ENCODE measurements around the gene COL9A3.
"Not testable (repeated sequence)": the region's sequence is repeated elsewhere in the genome, so short reads cannot be mapped to it uniquely, and the experiment has no call there.

COL9A3 gene

DNA sequence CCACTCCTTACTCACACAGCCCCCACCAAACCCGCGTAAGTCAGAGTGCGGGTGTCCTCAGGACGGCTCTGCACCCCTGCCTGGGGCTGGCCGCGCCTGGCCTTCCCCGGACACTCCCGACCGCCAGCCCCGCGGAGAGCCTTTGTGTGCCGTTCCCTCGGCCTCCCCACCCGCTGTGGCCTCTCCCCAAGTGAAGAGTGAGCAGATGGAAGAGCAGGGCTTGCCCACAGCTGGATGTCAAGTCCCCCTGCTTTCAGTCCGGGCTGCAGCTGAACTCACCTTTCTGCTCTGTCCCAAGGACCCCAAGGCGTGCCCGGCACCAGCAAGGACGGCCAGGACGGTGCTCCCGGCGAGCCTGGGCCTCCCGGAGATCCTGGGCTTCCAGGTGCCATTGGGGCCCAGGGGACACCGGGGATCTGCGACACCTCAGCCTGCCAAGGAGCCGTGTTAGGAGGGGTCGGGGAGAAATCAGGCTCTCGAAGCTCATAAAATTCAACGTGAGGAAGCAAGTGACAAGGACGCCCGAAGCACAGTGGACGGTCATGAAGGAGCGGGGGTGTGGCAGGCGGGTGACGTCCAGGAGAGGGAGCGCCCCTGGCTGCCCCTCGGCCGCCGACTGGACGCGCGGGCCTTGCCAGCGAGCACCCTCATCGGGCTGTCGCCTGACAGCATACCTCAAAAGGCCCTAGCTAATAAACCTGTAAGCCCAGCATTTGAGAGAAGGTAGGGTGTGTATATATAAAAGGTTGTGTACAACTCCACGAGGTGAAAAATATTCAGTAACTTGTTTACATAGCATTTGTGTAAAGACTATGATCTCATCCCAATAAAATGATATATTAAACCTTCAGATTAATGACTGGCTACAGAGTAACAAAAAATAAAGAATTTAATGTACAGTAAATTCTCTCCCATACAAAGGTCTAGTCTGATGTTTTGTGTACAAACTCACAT lies 23.7 kb downstream of the COL9A3 start:
- DNase-seq (ENCODE audit: low read depth): no peak
- TF ChIP-seq, protein P1, sequence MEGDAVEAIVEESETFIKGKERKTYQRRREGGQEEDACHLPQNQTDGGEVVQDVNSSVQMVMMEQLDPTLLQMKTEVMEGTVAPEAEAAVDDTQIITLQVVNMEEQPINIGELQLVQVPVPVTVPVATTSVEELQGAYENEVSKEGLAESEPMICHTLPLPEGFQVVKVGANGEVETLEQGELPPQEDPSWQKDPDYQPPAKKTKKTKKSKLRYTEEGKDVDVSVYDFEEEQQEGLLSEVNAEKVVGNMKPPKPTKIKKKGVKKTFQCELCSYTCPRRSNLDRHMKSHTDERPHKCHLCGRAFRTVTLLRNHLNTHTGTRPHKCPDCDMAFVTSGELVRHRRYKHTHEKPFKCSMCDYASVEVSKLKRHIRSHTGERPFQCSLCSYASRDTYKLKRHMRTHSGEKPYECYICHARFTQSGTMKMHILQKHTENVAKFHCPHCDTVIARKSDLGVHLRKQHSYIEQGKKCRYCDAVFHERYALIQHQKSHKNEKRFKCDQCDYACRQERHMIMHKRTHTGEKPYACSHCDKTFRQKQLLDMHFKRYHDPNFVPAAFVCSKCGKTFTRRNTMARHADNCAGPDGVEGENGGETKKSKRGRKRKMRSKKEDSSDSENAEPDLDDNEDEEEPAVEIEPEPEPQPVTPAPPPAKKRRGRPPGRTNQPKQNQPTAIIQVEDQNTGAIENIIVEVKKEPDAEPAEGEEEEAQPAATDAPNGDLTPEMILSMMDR (conservative IDR thresholded peaks at IDR 0.05; ENCODE audit: low read length): no peak
- no peak overlapping the region for H3K4me3 ChIP-seq (ENCODE audit: low read length)

DNA sequence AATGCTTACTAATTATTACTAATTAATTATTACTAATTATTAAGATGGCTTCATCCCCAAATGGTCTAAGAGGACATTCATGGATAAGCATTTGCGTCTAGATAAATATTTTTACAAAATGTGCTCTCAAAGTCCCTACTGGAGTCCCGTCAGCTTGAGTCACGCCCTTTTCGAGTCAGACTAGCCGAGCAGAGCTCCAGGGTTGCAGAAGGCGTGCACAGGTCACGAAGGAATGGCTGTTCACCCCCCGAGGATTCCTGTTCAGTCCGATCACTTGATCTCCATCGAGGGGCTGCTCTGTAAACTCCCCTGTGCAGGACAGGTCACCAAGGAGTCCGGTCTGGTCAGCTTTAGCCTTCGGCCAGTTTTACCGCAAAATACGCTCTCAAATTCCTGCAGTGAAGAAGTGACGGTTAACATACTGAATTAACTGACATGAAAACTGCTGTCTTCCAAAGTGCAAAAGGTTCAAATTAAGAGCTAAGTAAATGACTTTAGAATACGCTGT lies 24.9 kb downstream of the COL9A3 start:
- H3K4me3 ChIP-seq (ENCODE audit: low read length): no peak overlapping the region
- TF ChIP-seq, protein P1 (conservative IDR thresholded peaks at IDR 0.05; ENCODE audit: low read length): no peak
- DNase-seq (ENCODE audit: low read depth): no peak

DNA sequence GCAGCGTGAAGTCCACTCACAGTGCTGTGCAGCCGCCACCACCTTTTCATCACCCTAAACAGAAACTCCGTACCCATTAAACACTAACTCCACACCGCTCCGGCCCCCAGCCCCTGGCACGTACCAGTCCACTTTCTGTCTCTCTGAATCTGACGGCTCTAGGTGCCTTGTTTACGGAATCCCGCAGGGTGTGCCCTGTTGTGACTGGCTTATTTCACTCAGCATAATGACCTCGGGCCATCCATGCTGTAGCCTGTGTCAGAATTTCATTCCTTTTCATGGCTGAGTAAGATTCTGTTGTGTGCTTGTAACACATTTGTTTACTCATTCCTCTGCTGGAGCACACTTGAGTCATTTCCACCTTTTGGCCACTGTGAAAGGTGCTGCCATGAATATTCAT lies 26.8 kb downstream of the COL9A3 start:
- no peak for DNase-seq (ENCODE audit: low read depth)

DNA sequence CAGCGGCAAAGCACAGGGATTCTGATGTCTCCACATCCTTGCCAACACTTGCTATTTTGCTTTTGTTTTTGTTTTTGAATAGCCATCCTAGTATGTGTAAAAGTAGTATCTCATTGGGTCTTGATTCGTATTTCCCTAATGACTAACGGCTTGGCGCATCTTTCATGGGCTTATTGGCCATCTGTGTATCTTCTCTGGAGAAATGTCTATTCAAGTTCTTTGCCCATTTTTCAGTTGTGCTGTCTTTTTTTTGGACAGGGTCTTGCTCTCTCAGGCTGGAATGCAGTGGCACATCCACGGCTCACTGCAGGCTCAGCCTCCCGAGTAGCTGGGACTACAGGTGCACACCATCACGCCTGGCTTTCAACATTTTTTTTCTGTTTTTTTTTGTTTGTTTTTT lies 27.3 kb downstream of the COL9A3 start:
- no peak overlapping the region for H3K4me3 ChIP-seq (ENCODE audit: low read length)
- TF ChIP-seq, protein P1 (conservative IDR thresholded peaks at IDR 0.05; ENCODE audit: low read length): no peak
- no peak for DNase-seq (ENCODE audit: low read depth)

More for the DNA sequence above, 26.8 kb downstream of the COL9A3 start:
- no peak overlapping the region for H3K4me3 ChIP-seq (ENCODE audit: low read length)
- TF ChIP-seq, protein P1 (conservative IDR thresholded peaks at IDR 0.05; ENCODE audit: low read length): no peak

DNA sequence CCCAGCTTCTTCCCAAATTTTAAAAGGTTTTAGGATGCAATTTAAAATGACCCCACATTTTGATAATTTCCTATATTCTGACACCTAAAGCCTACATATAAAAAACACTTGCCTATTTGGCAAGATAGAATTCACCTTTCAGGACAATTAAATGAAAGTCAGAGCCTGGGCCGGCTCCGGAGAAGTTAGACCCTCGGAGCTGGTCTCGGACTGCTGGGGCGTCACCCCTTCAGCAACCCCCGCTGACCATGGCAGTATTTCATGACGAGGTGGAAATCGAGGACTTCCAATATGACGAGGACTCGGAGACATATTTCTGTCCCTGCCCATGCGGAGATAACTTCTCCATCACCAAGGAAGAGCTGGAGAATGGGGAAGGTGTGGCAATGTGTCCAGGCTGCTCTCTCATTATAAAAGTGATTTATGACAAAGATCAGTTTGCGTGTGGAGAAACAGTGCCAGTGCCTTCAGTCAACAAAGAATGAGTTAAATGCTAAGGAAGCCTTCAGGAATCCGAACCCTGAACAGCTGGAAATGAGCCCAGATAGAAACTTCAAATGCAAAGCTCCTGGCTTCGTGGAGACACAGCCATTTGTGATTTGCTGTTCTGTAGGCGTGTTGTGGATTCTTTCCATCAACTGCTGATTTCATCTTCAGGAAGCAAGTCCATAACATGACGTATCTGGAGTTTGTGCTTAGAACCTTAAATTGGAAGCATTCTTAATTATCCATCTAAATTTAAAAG lies 28.7 kb downstream of the COL9A3 start:
- DNase-seq (ENCODE audit: low read depth): peak; percentile 6
- H3K4me3 ChIP-seq (ENCODE audit: low read length): no peak overlapping the region
- TF ChIP-seq, protein P1 (conservative IDR thresholded peaks at IDR 0.05; ENCODE audit: low read length): no peak

DNA sequence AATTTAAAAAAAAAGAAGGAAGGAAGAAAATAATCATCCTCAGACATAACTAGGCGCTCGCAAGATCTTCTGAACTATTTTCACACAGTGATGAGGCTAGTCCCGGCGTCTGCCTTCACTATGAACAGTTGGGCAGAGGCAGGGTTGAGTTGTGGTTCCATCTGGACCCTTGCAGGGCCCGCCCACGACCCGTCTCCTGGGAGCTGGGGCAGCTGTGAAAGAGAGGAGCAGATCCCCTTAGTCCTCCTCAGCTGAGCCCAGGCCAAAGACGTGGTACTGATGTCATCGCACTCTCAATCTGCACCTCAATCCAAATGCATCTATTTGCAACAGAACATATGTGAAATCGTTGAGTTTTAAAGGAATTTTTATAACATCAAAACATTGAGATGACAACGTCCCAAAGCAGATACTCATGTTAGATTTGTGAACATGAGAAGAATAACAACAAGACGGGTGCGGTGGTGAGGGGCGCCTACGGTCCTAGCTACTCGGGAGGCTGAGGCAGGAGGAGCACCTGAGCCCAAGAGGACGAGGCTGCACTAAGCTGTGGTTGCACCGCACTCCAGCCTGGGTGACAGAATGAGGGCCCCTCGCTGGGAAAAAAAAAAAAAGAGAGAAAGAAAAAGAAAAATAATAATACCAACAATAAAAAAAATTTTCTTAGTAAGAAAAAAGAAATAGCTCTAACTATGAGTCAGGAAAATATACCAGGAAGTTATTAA lies 29.5 kb downstream of the COL9A3 start:
- H3K4me3 ChIP-seq (ENCODE audit: low read length): no peak overlapping the region
- no peak for DNase-seq (ENCODE audit: low read depth)
- TF ChIP-seq, protein P1 (conservative IDR thresholded peaks at IDR 0.05; ENCODE audit: low read length): no peak

DNA sequence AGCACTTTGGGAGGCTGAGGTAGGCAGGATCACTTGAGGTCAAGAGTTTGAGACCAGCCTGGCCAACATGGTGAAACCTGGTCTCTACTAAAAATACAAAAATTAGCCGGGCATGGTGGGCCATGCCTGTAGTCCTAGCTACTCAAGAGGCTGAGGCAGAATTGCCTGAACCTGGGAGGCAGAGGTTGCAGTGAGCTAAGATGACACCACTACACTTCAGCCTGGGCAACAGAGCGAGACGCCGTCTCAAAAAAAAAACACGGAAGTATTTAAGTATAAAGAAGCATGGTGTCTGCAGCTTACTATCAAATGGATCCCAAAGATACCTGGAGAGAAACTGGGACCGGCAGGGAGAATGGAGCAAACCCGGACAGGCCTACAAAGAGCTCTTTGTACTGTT lies 32.1 kb downstream of the COL9A3 start:
- H3K4me3 ChIP-seq (ENCODE audit: low read length); DNase-seq (ENCODE audit: low read depth): not testable (repeated sequence)

Data from AG10803 (cell line).